Activated effector memory CD4-positive, alpha-beta T cell treated with Interleukin-2 at 50 U/mL for 16 hours (primary cell): ENCODE data around the gene RPS23.

Experiments used
- DNase-seq: peaks from one replicate; pipeline ENCODE4 v3.0.0-alpha.2; 2020

The RPS23 gene

DNA sequence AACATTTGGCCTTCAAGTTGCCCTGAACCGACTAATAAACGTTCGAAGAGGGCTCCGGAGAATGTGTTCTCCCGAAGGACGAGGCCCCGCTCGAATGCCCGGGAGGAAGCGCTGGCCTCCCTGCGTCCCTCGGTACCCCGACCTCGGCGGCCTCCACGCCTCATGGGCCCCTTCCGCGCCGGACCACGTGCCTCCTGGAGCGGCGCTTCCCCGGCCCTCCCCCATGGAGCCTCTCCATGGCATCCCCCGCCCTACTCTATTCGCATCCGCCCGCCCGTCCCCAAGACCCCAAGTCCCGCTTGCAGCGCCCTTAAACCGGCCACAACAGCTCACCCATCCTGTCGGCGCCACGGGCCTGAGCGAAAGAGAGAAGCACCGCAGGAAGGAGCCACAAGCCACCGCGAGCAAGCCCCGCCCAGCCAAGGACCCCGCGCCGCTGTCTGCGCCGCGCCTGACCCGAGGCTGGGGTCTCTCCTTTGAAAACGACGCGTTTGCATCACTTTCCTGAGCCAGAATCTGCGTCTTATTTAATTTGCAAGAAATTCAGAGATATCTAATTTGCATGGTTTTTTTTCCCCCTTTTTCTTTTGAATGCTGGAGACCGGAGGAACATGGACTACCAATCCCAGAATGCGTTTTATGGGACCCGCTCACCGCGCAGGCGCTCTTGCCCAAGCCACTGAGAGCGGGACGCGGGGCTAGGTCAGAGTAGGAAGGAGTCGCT lies at the start of gene RPS23:
Gene RPS23, minus strand, starts transcription at position 368 of the 724 bp plus-strand sequence. Its CDS starts 31 bp downstream, at position 337.
- DNase-seq: peak; percentile 80

DNA sequence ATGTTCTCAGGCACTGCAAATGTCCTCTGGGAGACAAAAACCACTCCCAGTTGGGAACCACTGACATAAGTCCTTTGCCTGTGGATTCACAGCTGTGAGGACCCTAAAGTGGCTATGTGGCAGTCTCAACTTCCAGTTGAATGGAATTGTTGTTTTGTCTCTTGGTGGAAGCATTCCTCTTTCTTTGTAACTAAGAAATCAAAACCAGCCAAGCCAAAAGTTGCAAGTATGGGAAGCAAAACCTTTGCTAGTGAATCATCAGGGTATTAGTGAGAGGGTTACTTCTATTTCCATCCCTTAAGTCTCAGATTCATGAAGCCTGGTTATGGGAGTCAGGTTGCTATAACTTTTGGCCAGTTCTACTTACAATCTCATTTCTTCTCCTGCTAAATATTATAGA lies 49.8 kb upstream of the RPS23 start:
- no peak for DNase-seq

DNA sequence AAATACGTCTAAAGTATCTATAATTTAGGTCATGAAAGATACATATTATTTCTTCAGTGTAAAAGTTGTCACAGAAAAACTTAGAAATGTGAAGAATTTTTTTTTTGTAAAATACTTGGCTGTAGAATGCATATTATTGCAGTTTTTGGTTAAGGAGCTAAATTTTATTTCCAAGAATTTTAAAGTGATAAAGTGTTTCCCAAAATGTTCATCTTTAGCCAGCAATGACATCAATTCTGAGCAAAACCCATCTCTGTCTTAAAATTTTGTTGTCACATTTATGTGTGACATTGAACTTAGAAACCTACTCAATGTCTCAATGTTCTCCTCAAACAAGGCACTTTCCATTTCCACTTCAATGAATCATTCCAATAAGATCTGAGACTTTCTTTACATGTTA lies 47.8 kb upstream of the RPS23 start:
- no peak for DNase-seq

DNA sequence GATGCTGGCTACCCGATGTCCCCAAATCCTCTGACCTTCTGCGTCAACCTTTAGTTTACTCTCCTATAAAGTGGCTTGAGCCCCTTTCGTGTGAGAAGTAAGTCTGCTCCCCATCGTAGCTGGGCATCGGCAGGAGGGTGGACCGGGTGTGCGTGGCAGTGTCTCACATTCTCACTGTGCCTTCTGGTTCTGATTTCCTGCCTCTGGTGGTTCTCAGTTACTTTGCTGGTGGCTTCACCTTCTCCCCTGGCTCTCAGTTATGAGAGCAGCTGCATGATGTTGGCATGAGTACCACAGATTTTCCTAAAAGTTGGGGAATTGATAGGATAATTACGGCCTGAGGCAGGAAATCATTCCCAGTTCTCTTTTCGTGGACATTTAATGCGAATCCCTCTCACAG lies 47.0 kb upstream of the RPS23 start:
- no peak for DNase-seq

DNA sequence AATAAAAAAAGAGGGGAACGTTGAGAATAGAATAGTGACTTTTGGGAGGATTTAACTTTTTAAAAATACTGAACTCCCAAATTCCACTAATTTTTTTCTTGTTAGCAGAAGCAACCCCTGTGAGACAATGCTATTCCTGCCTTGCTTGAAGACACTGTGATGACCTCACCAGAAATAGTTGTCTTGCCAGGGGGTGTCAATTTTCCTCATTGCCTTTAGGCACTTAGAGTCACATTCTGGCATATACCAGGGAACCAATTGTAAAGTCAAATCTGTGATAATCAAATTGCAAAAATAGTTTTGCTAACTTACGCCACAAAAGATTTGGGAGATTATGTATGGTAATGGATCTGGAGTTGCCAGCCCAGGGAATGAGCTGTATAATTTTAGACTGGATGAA lies 42.8 kb upstream of the RPS23 start:
- DNase-seq: no peak

DNA sequence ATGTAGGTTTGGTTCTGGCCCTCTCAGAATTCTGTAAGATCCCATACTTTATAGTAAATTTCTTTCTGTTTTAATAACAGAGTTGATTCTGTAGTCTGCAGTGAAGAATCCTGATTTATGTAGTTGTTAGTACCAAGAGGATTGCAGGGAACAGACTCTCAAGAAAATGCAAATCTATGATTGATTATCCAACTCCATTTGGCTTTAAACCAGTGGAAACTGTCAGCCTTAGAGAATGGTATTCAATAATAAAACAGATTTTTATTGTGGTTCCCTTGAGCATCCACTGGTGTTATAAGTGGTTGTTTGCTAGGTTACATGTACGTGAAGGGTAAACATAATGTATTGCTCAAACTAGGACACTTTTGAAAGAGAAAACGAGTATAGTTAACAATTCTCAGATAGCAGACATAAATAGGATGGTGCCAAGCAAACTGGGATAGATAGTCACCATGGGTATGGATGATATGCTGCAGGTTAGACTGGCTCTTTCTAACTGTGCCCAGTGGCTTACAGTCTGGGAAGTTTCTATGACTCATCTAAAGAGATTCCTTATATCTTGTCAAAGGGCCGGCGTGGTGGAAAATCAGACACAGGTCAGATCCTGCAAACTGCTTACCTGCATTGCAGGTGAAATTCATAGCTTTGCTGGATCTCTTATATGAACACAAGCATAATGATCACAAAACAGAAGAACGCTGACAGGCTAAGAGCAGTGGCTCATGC lies 41.7 kb upstream of the RPS23 start:
- DNase-seq: no peak

DNA sequence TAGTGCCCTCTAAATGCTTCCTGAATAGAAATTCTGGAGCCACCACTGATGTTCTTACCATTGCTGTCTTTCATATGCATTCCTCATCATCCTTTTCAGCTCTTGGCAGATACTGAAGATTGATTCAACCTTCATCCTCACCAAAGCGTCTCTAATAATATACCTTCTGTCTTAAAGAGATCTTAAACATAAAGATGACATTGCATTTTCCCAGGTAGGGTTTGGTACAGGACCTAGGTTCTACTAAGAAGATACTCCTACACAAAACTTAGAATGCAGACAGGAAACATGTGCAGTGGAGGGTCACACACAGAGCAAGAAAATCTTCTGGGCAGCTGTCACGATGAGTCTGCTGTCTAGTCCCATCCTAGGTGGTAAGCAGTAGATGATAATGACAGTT lies 41.0 kb upstream of the RPS23 start:
- no peak for DNase-seq

DNA sequence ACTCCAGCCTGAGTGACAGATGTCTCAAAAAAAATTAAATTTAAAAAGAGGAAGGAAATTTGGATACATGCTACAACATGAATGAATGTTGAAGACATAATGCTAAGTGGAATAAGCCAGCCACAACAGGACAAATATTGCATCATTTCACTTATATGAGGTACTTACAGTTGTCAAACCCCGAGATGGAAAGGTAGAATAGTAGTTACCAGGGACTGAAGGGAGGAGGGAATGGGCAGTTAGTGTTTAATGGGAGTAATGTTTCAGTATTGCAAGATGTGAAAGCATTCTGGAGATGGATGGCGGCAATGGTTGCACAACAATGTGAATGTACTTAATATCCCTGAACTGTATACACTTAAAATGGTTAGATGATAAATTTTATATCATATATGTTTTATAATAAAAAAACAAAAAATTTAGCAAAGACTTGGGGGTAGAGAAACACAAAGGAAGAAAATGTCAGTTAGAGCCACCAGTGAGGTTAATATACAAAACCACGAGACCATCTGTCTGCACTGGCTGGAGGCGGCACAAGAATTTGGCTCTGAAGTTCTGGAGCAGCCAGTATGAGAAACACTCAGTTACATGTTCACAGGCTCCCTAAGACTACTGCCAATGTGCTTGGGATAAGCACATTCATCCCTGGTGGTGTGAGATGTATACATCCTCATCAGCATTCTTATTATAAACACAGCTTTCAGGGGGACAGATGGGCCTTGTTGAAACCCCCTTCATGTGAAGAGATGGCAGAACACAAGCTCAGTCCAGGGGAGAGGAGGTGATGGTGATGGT lies 37.0 kb upstream of the RPS23 start:
- no peak for DNase-seq

DNA sequence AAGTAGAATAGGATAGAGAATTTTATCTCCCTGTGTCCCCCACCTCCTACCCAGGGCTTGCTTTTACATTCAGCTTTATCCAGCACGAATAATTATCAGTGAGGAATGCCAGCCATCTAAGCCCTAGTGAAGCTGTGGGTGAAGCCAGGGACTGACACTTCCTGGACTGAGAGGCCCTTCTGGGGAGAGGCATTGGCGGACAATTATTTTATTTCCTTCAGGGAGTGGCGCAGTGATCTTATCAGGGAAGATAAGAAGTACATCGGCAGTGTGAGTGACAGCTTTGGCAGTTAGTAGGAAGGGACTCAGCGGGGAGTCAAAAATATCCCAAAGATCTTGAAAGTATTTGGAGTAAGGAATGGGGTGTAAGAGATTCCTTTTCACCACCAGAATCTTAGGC lies 34.9 kb upstream of the RPS23 start:
- DNase-seq: no peak

DNA sequence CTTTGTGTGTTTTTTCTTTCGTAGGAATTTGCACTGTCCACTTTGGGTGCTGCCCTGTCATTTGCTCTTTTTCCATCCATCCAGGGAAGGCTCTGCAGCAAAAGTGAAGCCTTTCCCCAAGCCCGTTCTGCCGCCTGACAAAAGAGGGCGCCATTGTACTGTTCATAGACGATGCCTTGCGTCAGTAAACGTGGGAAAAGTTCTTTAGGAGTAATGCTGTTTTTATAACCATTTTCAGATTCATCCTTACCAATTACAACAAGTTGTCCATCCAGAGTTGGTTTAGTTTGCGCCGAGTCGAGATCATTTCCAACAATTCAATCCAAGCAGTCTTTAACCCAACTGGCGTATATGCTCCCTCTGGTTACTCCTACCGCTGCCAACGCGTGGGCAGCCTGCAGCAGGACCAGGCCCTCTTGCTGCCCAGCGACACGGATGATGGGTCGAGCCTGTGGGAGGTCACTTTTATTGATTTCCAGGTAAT lies 34.3 kb upstream of the RPS23 start:
- DNase-seq: no peak

DNA sequence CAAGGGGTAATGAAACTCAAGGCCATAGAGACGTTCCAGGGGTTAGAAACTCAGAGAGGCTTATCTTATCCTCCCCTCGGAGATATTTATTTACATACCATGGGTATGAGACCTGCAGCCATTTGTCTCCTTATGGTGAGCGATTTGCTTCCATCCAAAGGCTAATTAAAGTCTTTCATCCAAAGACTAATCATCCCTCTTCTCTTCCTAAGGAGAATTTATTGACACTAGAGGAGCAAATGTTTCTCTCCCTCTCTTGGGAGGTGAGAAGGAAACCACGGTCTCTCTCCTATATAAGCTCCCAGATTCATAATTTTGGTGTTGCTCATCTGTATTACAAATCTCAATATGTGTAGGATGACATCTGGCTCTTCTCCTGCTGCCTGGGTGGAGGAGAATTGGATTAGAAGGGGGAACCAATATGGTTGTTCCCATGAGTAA lies 31.0 kb upstream of the RPS23 start:
- no peak for DNase-seq

DNA sequence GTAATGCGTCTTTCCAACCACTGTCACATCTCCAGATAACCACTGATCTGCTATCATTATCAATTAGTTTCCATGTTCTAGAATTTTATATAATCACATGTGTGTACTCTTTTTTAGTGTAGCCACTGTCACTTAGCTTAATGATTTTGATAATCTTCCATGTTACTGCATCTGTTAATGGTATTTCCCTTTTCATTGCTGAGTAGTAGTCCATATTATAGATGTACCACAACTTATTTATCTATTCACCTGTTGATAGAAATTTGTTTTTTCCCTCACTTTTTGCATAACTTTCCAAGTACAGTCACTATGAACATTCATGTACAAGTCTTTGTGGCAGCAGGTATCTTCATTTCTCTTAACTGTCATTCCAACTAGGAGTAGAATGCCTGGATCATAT lies 30.3 kb upstream of the RPS23 start:
- no peak for DNase-seq

DNA sequence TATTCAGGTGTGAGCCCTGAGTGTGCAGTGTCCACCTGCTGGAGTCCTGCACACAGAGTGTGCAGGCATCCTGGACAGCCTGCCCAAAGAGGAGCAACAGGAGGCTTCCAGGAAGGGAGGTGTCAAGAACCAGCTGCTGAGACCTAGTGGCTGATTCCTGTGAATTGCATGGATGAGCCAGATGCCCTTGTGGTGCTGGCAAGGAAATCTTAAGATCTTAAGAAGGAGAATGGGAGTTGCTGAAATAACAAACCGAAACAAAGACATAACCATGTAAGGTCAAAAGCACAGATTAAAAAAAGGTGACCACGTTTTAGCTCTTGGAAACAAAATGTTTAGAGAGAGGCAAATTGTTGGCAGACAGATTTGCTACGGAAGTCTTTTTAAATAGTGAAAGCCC lies 29.3 kb upstream of the RPS23 start:
- no peak for DNase-seq

DNA sequence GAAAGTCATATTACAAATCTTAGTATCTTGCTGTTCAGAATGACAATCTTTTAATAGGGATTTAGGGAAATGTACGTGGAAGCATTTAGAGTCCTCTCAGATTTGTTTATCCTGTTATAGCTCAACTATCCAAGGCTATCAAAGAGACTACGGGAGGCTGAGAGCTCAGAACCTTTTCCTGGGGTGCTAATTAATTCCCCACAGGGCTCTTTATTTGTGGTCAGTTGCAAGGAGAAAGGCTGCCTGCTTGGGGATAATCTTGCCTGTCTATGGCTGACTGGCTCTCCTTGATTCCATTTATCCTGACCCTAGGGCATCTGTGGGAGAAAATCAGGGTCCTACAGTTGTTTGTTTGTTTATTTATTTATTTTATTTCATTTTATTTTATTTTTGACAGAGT lies 28.0 kb upstream of the RPS23 start:
- no peak for DNase-seq

DNA sequence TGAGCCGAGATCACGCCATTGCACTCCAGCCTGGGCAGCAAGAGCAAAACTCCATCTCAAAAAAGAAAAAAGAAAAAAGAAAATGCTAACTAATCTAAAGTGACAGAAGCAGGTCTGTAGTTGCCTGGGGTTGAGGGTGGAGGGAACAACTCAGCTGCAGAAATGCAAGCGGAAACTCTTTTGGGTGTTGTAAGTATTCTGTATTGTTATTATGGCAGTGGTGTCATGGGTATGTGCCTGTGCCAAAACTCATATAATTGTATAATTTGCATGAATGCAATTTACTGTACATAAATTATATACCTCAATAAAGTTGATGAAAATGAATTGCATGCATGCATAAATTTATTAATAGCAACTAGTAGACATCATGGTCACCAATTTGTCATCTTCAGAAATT lies 23.0 kb upstream of the RPS23 start:
- no peak for DNase-seq

DNA sequence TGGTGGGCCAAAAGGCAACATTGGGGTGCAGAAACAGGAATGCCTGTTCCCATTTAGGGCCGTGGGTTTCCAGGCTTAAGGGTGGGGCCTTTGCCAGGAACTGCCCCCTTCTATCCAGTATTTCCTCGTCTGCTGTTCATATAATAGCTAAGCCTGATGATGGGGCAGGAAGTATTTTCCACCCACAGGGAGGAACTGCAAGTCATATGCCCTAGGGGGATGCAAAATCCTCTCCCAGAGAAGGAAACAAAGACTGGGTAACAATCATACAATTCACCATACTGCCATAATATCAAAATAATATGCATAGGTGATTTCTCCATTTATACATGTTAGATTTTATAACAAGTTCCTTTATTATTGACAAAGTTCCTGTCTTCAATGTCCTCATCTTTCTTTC lies 20.5 kb upstream of the RPS23 start:
- no peak for DNase-seq

DNA sequence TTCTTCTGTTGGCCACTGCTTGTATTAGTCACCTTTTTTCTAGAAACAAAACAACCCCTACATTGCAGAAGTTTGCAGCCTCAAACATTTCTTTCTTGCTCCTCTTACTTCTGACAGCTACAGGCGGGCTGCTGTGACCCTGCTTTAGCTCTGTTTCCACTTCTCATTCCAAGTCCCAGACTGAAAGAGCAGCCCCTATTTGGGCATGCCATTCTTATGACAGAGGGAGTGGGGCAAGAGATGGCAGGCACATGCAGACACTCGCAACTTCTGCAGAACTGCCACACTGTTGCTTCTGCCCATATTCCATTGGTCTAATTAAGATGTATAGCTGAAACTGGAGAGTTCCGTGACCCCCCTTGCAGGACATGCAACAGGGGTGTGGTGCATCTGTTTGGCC lies 19.6 kb upstream of the RPS23 start:
- DNase-seq: no peak

DNA sequence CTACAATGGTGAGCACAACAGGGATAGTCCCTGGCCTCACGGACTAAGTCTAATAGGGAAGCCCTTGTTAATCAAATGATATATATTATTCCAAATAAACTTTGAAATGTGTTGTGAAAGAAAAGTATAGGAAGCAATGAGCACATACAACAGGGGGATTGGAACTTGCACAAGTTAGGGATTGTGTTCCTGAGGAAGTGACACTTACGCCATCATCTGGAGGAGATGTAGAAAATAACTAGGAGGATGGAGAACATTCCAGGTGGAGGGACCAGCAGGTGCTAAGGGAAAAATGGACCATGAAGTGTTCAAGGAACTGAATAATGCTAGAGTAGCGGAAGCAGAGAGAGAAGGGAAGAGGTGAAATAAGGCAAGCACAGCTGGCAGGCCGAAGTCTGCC lies 18.8 kb upstream of the RPS23 start:
- DNase-seq: no peak

DNA sequence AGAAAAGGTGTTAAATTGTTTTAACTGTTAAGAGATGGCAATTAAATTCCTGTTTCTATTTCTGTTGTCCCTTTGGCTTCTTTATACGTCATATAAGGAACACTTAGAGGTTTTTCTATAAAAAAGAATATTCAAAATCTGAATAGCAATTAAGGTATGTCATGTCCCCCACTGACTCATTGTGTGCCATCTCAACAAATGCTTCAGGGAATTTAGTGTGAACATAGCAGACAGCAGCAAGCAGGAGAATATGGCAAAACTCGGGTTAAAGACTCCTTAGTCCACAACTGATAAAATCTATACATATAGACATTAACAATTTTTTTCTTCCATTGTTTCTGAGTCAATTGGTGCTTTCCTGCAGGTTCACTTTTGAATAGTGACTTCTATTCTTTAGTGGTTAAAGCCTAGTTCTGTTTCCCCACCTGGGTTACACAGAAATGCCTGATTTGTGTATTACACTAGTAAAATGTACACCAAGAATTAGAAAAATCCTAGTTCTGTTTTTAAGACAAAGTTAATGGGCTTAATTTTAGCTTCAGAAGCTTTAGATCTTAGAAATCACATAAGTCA lies 17.9 kb upstream of the RPS23 start:
- DNase-seq: no peak

DNA sequence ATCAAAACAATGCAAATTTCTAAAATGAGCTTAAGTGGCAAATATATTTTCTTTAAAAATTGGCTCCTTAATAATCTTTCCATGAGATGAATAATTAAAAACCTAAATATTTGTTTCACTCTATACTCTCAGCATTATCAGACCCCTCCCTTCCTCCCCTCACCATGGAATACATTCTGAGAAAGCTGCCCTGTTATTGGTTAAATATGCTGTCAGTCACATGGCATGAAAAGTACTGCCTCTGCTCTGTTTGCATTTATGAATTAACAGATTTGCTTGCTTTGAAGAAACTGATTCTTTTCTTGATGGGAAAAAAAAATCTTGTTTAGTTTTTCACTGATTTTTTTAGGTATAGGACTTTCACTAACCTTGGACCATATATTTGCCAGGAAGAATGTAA lies 17.0 kb upstream of the RPS23 start:
- DNase-seq: no peak

DNA sequence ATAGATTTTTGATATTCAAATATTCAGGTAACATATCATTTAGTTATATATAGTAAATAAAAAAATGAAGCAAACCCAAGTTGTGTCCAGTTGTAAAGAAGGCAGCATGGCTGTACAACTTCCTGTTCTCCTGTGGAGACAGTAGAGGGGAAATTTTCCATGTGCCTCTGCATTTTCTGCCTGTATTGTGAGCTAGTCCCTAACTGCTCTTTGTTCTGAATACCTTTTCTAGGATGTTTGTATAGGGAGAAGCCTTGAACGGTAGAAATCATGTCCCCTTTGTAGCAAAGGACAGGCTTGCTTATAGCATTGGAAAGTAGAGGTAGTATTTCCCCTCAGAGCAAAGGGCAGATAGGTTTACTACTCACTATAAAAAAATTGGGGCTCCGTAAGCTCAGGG lies 13.3 kb upstream of the RPS23 start:
- no peak for DNase-seq

DNA sequence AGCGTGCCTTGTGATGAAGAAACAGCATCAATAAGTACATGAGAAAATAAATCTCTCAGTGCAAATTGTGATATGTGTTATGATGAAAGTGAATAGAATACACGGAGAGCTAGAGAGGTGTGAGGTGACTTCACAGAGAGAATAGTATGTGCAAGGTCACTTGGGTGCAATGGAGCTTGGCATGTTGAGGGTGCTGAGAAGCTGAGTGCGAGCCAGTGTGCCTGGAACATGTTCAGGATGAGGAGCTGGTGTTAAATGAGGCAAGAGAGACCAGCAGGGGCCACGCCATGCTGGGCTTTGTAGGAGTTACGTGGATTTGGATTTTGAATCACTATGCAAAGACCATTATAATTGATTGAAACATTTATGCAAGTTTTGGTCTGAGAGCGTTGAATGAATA lies 12.8 kb upstream of the RPS23 start:
- DNase-seq: no peak

DNA sequence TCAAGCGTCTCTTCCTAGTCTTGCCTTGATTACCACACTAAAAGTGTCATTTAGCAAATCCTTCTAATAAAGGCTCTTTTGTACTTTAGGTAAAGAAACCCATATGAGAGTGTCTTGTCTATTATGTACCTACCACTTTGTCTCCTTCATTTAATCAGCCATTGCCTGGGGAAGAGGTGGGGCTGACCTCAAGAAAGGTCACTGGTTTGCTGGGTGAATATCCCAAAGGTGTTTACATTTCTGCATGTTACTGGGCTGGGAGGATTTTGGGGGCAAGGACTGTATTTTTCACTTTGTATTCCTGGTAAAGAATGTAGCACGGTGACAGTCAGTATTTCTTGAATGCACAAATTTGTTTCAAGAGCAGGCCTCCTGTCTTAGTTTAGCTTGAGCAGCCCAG lies 11.9 kb upstream of the RPS23 start:
- DNase-seq: no peak
